HG03064 (cell line): ENCODE results near the gene FTO.

Source experiments
- ATAC-seq: cut with Tn5 transposase; IDR thresholded peaks from one replicate; pipeline ENCODE4 v1.9.1; 2021; ENCODE audit warnings: low read depth; ENCODE audit not compliant: unreplicated experiment

The FTO gene

GRCh38 chr16:53950677-53951076 lies 246.7 kb downstream of the FTO start:
- ATAC-seq, result no peak

- no peak for ATAC-seq
These were observed 248.6 kb downstream of the FTO start for GRCh38 chr16:53952215-53953208.

GRCh38 chr16:53953336-53953735 lies 249.4 kb downstream of the FTO start:
- ATAC-seq, result no peak

GRCh38 chr16:53955221-53955875 lies 251.4 kb downstream of the FTO start:
- ATAC-seq, result no peak

GRCh38 chr16:53958341-53958880 lies 254.5 kb downstream of the FTO start:
- ATAC-seq, result no peak

GRCh38 chr16:53960050-53960812 lies 256.3 kb downstream of the FTO start:
- ATAC-seq, result no peak

GRCh38 chr16:53960954-53961616 lies 257.1 kb downstream of the FTO start:
- ATAC-seq, result no peak

GRCh38 chr16:53962041-53962440 lies 258.1 kb downstream of the FTO start:
- no peak for ATAC-seq

GRCh38 chr16:53964145-53964790 lies 260.3 kb downstream of the FTO start:
- ATAC-seq, result no peak

- no peak for ATAC-seq
These were observed 263.0 kb downstream of the FTO start for GRCh38 chr16:53966821-53967571.

- no peak for ATAC-seq
These were observed 263.6 kb downstream of the FTO start for GRCh38 chr16:53967572-53967971.

GRCh38 chr16:53968454-53968853 lies 264.5 kb downstream of the FTO start:
- ATAC-seq, result no peak

- ATAC-seq, result no peak
These were observed 264.9 kb downstream of the FTO start for GRCh38 chr16:53968896-53969295.

- ATAC-seq, result no peak
These were observed 267.7 kb downstream of the FTO start for GRCh38 chr16:53971616-53972015.

GRCh38 chr16:53973021-53973420 lies 269.1 kb downstream of the FTO start:
- ATAC-seq, result no peak

- no peak for ATAC-seq
These were observed 270.6 kb downstream of the FTO start for GRCh38 chr16:53974484-53975080.

GRCh38 chr16:53980675-53981074 lies 276.7 kb downstream of the FTO start:
- no peak for ATAC-seq

- no peak for ATAC-seq
These were observed 278.7 kb downstream of the FTO start for GRCh38 chr16:53982631-53983042.

- ATAC-seq, result no peak
These were observed 281.0 kb downstream of the FTO start for GRCh38 chr16:53984936-53985335.
